ENCODE measurements around the gene MYOF.

- TF ChIP-seq CTCF (IDR thresholded peaks at IDR 0.05): no peak
- no peak for TF ChIP-seq POLR2AphosphoS5 (IDR thresholded peaks at IDR 0.05; ENCODE audit: low read depth, low read length)
- TF ChIP-seq REST (IDR thresholded peaks at IDR 0.05; ENCODE audit: insufficient read depth in 1 of 2, low read depth in 2 of 2, low read length in 1 of 2): no peak
- TF ChIP-seq SIN3A (IDR thresholded peaks at IDR 0.05; ENCODE audit: borderline replicate concordance, insufficient read depth, low read depth, low read length): no peak
- TF ChIP-seq TCF7L2 (IDR thresholded peaks at IDR 0.05; ENCODE audit: low read depth, low read length): 0 out of 2 replicates have a peak, but pooled peaks have one; percentile 10
Observed at GRCh38 chr10:93434991-93435491, 47.1 kb downstream of the MYOF start.
